B cell (primary cell): ENCODE measurements around the gene PTPRO.

Experiments used
- EZH2 ChIP-seq: IDR thresholded peaks from 2 replicates; pipeline ENCODE4 v1.6.1; 2012; ENCODE audit warnings: borderline replicate concordance, low read depth, mild to moderate bottlenecking, moderate library complexity, low read length; ENCODE audit not compliant: insufficient read depth, poor library complexity, severe bottlenecking
- TF ChIP-seq, protein P1 (sequence below): fragments of 200-600 bp; IDR thresholded peaks from one replicate; pipeline ENCODE4 v1.8.0; 2022; ENCODE audit warnings: antibody characterized with exemption, mild to moderate bottlenecking

DNA sequence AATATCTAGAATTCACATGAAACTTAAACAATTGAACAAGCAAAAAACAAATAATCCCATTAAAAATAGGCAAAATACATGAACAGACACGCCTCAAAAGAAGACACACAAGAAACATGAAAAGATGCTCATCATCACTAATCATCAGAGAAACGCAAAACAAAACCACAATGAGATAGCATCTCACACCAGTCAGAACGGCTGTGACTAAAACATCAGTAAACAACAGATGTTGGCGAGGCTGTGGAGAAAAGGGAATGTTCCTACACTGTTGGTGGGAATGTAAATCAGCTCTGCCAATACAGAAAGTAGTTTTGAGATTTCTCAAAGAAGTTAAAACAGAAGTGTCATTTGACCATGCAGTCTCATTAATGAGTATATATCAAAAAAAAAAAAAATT lies 121.3 kb downstream of the PTPRO start:
- TF ChIP-seq, protein P1, sequence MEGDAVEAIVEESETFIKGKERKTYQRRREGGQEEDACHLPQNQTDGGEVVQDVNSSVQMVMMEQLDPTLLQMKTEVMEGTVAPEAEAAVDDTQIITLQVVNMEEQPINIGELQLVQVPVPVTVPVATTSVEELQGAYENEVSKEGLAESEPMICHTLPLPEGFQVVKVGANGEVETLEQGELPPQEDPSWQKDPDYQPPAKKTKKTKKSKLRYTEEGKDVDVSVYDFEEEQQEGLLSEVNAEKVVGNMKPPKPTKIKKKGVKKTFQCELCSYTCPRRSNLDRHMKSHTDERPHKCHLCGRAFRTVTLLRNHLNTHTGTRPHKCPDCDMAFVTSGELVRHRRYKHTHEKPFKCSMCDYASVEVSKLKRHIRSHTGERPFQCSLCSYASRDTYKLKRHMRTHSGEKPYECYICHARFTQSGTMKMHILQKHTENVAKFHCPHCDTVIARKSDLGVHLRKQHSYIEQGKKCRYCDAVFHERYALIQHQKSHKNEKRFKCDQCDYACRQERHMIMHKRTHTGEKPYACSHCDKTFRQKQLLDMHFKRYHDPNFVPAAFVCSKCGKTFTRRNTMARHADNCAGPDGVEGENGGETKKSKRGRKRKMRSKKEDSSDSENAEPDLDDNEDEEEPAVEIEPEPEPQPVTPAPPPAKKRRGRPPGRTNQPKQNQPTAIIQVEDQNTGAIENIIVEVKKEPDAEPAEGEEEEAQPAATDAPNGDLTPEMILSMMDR = no peak
- no peak for TF ChIP-seq EZH2
